D721Med (cell line): ENCODE measurements around the gene WNT8B.

Experiments used
- DNase-seq: peaks from one replicate; pipeline ENCODE4 v3.0.0; 2011; ENCODE audit warnings: low spot score; ENCODE audit not compliant: insufficient read length
- FAIRE-seq: peaks from 2 replicates; lab custom pipeline; 2011; peaks lifted over from hg19 to GRCh38; lab: Jason Lieb, UNC
- CTCF ChIP-seq: IDR thresholded peaks from 2 replicates; pipeline ENCODE4 v1.5.1; 2012; ENCODE audit warnings: mild to moderate bottlenecking, control low read depth; ENCODE audit not compliant: insufficient read depth; ENCODE audit errors: missing control alignments

Gene WNT8B

GRCh38 chr10:100469756-100470155 lies 6.9 kb downstream of the WNT8B start:
- FAIRE-seq (no peak), DNase-seq (no peak)
- TF ChIP-seq CTCF, result no peak

DNA sequence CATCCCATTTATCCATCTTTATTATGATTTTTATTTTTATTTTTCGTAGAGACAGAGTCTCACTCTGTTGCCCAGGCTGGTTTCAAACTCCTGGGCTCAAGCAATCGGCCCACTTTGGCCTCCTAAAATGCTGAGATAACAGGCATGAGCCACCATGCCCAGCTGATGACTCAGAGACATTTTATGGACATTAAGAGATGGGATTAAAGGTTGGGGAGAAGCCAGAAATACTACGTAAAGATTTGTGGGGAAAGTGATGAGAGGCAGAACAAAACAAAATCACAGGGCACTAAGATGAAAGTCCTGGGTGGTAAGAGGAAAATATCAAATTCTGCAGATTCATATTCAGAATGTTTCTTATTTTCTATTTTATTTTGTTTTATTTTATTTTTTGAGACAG lies 7.6 kb downstream of the WNT8B start:
- no peak for FAIRE-seq
- no peak for DNase-seq
- TF ChIP-seq CTCF, result no peak

GRCh38 chr10:100477970-100478369 lies 15.2 kb downstream of the WNT8B start:
- DNase-seq (no peak), FAIRE-seq (no peak)
- no peak for TF ChIP-seq CTCF

- FAIRE-seq, result no peak
- TF ChIP-seq CTCF, result no peak
- DNase-seq, result no peak
These were observed 16.2 kb downstream of the WNT8B start for GRCh38 chr10:100479037-100479436.

DNA sequence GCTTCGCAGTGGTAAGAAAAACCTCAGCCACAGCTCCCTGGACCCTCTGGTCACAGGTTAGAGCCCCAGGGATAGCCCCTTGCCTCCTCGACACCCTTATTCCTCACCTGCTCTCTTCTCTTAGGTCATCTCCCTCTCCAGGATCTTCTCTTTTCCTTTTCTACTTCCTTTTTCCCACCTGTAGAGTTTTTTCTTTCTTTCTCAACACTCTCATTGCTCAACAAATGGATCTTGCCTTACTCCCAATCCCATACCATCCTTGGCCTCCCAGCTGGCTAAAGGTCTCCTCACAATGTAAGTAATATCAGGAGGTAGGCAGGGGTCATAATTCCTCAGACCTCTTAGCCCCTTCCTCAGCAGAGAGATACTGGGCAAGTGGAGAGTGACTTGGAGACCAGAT lies 17.2 kb downstream of the WNT8B start:
- no peak for DNase-seq
- TF ChIP-seq CTCF, result no peak
- no peak for FAIRE-seq

GRCh38 chr10:100481462-100482081 lies 18.8 kb downstream of the WNT8B start:
- peak; percentile 80 for FAIRE-seq
- DNase-seq, result peak; percentile 41
- TF ChIP-seq CTCF, result no peak

DNA sequence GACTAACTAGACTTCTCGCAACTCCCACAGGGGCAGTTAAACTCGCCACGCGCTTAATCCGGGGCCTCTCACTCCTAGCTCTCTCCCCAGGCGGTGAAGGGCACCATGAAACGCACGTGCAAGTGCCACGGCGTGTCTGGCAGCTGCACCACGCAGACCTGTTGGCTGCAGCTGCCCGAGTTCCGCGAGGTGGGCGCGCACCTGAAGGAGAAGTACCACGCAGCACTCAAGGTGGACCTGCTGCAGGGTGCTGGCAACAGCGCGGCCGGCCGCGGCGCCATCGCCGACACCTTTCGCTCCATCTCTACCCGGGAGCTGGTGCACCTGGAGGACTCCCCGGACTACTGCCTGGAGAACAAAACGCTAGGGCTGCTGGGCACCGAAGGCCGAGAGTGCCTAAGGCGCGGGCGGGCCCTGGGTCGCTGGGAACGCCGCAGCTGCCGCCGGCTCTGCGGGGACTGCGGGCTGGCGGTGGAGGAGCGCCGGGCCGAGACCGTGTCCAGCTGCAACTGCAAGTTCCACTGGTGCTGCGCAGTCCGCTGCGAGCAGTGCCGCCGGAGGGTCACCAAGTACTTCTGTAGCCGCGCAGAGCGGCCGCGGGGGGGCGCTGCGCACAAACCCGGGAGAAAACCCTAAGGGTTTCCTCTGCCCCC lies 19.5 kb downstream of the WNT8B start:
- DNase-seq, result no peak
- peak; percentile 50 for TF ChIP-seq CTCF
- no peak for FAIRE-seq
